ENCODE results near the gene MAGEE1.

The MAGEE1 gene, protein sequence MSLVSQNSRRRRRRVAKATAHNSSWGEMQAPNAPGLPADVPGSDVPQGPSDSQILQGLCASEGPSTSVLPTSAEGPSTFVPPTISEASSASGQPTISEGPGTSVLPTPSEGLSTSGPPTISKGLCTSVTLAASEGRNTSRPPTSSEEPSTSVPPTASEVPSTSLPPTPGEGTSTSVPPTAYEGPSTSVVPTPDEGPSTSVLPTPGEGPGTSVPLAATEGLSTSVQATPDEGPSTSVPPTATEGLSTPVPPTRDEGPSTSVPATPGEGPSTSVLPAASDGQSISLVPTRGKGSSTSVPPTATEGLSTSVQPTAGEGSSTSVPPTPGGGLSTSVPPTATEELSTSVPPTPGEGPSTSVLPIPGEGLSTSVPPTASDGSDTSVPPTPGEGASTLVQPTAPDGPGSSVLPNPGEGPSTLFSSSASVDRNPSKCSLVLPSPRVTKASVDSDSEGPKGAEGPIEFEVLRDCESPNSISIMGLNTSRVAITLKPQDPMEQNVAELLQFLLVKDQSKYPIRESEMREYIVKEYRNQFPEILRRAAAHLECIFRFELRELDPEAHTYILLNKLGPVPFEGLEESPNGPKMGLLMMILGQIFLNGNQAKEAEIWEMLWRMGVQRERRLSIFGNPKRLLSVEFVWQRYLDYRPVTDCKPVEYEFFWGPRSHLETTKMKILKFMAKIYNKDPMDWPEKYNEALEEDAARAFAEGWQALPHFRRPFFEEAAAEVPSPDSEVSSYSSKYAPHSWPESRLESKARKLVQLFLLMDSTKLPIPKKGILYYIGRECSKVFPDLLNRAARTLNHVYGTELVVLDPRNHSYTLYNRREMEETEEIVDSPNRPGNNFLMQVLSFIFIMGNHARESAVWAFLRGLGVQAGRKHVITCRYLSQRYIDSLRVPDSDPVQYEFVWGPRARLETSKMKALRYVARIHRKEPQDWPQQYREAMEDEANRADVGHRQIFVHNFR

DNA sequence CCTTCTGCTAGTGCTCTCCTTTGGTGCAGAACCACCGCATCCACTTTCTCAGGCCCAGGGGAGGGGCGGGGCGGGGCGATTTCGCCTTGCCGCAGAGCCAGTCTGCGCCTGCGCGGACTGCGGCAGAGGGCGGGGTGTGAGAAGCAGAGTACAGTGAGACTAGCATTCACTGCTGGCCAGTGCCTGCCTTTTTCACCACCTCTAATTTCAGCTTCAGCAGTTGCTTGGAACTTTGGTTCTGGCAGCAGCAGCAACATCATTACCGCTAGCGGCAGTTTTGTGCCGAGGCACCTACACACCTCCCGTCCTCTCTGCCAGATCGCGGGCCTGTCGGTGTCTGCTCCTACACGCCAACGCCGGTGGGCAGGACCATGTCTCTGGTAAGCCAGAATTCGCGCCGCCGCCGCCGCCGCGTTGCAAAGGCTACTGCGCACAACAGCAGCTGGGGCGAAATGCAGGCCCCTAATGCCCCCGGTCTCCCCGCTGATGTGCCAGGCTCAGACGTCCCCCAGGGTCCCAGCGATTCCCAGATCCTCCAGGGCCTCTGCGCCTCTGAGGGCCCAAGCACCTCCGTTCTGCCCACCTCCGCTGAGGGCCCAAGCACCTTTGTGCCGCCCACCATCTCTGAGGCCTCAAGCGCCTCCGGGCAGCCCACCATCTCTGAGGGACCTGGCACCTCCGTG, at the start of gene MAGEE1:
MAGEE1 (plus strand) TSS at position 151 of the 683 bp plus-strand sequence; CDS start at position 372, 221 bp downstream.
- DNase-seq, result no peak

DNA sequence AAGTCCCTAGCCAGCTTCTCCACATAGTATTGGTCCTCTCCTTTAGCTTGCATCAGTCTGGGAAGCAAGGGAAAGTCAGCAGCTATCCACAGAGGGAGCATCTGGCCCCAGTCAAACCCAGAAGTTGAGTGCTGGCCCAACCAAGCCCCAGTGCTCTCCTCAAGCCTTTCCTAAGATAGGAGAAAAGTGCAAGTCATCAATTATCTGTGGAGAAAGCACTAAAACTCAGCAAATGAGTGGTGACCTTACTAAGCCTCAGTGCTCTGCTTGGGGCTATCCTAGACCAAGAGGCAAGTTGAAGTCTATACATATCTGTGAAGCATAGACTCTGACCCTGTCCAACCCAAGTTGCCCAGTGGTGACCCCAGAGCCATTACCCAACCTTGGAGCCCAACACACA, 28.5 kb upstream of the MAGEE1 start:
- DNase-seq, result no peak

DNA sequence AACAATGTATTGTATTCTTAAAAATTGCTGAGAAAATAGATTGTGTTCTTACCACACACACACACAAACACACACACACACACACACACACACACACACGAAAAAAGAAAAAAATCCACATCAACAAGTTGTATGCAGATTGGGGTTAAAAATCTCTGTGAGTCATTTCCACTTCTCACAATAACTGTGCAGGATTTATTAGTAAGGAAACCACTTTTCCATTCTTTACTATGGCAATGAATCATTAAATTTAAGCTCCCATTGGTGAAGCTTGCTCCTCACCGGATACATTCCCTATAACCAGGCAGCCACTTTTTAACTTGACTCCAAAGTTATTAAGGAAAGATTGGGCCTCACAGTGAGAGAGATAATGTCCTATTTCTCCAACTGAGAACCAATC, 19.7 kb upstream of the MAGEE1 start:
- DNase-seq, result no peak

DNA sequence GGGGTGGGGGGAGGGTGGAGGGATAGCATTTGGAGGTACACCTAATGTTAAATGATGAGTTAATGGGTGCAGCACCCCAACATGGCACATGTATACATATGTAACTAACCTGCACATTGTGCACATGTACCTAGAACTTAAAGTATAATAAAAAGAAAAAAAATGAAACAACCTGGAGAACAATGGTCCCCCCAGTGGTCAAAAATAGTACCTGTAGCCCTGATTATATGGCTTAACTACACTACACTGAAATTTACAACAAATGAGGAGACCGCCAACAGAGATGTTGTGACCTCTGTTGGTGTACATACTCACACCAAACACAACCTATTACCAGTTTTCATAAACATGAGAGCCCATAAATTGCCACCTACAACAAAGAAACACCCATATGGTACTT, 7.3 kb upstream of the MAGEE1 start:
- no peak for DNase-seq

DNA sequence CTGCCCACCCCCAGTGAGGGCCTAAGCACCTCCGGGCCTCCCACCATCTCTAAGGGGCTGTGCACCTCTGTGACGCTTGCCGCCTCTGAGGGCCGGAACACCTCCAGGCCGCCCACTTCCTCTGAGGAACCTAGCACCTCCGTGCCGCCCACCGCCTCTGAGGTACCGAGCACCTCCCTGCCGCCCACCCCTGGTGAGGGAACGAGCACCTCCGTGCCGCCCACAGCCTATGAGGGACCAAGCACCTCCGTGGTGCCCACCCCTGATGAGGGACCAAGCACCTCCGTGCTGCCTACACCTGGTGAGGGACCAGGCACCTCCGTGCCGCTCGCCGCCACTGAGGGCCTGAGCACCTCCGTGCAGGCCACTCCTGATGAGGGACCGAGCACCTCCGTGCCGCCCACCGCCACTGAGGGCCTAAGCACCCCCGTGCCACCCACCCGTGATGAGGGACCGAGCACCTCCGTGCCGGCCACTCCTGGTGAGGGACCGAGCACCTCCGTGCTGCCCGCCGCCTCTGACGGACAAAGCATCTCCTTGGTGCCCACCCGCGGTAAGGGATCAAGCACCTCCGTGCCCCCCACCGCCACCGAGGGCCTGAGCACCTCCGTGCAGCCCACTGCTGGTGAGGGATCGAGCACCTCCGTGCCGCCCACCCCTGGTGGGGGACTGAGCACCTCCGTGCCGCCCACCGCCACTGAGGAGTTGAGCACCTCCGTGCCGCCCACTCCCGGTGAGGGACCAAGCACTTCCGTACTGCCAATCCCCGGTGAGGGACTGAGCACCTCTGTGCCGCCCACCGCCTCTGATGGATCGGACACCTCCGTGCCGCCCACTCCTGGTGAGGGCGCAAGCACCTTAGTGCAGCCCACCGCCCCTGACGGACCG, 977 bp downstream of the MAGEE1 start:
- DNase-seq, result no peak

DNA sequence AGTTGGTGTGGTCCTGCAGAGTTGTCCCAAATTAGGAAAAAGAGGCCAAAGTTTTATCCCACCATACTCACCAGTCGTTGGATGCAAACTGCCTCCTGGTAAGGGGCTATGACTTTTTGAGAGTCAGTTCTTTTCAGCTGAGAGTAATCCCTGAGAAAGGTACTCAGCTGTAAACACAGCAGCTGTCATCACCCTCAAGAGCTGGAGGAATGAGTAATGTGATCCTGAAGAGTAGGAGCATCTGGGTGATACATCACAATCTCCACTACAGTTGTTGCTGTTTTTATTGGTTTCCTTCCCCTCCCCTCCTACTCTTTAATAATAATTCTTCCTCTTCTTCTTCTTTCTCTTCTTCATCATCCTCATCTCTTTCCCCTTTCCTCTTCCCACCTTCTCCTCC, 5.7 kb downstream of the MAGEE1 start:
- DNase-seq, result no peak

DNA sequence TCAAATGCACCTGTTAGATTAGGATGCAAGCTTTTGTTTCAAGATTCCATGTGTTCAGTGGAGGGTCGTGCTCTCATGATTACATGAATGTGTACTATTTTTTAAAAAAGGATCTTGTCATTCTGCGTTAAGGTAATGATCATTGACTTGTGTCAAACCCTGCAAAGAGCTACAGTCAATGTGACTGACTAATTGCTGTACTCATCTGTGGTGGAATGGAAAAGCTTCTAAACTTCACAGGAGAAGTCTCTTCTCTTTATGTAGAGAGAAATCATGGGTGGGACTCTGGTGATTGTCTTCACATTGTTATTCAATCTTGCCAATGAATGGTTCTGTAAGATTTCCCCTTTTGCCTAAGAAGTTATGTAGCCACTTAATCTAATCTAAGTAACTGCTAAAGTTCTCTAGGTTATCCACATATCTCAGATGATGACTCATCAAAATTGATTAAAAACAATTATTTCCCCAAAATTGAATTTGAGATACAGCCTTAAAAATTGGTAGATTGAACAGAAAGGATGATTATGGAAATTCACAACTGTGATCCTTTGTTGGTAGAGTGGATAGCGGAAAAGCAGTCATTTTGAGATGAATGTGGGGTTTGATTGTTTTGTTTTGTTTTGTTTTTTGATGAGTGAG, 6.7 kb downstream of the MAGEE1 start:
- DNase-seq, result no peak

DNA sequence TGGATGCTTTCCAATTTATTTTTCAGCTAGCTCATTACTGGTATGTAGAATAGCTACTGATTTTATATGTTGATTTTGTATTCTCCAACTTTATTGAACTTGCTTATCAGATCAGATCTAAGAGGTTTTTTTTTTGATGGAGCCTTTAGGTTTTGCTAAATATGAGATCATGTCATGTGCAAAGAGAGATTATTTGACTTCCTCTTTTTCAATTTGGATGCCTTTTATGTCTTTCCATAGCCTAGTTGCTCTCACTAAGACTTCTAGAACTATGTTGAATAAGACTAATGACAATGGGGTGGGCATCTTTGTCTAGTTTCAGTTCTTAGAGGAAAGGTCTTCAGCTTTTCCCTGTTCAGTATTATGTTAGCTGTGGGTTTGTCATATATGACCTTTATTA, 11.7 kb downstream of the MAGEE1 start:
- no peak for DNase-seq

DNA sequence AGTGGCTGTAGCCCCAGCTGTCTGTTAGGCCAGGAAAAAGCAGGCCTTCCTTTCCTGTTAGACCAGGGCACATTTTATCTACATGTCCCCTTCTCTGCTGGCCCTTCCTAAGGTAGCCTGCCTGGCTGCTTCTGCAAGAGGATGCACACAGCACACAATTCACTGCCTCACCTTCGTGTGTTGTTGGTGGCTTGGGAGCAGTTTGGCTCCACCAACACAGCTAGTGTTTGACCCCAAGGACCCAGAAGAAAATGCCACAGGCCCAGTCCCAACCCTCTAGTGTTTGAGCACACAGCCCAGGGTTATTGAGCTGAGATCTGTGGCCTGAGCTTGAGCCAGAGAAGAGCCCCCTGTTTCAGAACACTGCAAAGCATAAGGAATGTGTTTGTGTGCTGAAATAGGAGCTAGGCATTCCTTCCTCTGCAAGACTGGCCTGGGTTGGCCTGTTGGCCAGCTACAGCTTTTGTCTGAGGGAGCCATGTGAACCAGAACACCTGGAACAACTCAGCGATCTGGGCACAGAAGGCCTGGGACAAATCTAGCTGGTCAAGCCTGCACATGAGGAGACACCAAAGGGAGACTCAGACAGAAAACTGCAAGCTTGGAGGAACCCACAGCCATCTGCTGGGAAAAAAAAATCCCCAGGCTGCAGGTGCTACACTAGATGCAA, 26.4 kb downstream of the MAGEE1 start:
- DNase-seq, result no peak

DNA sequence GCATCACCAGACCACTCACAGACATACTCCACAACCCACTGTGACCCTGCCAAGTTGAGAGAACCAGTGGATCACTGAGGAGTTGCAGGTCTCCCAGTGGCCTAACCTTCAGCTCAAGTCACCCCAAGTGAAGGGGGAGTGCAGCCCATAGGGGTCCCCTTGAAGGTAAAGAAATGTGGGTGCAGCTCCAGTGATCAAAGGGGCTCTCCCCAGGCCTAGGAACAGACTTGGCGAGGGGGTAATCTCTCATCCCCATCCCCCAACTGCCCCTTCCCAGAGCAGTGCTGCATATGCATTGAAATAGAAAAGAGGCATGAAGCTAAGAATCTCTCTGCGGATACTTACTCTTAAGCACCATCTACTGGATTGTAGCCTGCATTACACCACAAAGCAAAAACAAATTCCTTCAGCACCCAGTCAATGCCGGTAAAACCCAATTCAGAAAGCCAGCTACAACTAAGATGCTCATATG, 27.0 kb downstream of the MAGEE1 start:
- no peak for DNase-seq

DNA sequence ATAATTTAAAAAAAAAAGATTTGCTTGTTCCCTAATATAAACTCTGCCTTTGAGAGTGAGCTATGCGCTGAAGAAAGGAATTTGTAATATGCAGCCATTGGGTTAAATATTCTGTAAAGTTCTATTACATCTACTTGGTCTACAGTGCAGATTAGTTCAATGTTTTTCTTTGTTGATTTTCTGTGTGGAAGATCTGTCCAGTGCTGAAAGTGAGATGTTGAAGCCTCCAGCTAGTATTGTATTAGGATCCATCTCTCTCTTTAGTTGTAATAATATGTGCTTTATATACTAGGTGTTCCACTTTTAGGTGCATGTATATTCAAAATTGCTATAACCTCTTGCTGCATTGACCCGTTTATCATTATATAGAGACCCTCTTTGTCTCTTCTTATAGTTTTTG, 49.8 kb downstream of the MAGEE1 start:
- DNase-seq, result no peak

All from NCI-H2081 treated with DMSO at 0.1 percent for 48 hours (cell line).